ENCODE measurements around the gene PTPRCAP. TPM values are rescaled to one million over a fixed set of nuclear protein-coding genes. Genes with fewer than 3 reads are reported as not detected.

PTPRCAP gene
- total and polyA plus RNA-seq, 10 of the 15 experiments (the other 5 are each of a cell fraction or from before 2014, with no cell fraction given) = 4.7 to 266 (median 125) TPM

- no peak for TF ChIP-seq NRF1 (conservative IDR thresholded peaks at IDR 0.05; ENCODE audit: low read depth, low read length)
- TF ChIP-seq E2F4 (IDR thresholded peaks at IDR 0.05; ENCODE audit: low read depth, low read length) = peak; percentile 84
- no peak for TF ChIP-seq EZH2 (IDR thresholded peaks at IDR 0.05; ENCODE audit: borderline replicate concordance, control insufficient read depth, low read depth, low read length)
- TF ChIP-seq POLR2A (IDR thresholded peaks at IDR 0.05; ENCODE audit: low read depth, low read length) = peak; percentile 83
- TF ChIP-seq POLR2AphosphoS2 (IDR thresholded peaks at IDR 0.05; ENCODE audit: low read depth, low read length) = peak; percentile 43; the same call in 1 of the 2 replicates
- peak; percentile 76 for TF ChIP-seq ZBTB11 (CRISPR knock-in tag; IDR thresholded peaks at IDR 0.05)
- TF ChIP-seq IKZF1 (conservative IDR thresholded peaks at IDR 0.05) = peak; percentile 82
- TF ChIP-seq TCF12 (IDR thresholded peaks at IDR 0.05; ENCODE audit: low read depth, low read length) = peak; percentile 94
- TF ChIP-seq RAD21 (IDR thresholded peaks at IDR 0.05; ENCODE audit: insufficient read depth, low read depth, low read length) = no peak
- TF ChIP-seq NR2F1 (conservative IDR thresholded peaks at IDR 0.05) = peak; percentile 94
- peak; percentile 47 for TF ChIP-seq E2F8 (IDR thresholded peaks at IDR 0.05; ENCODE audit: low read depth, partially characterized antibody)
- TF ChIP-seq CREB1 (IDR thresholded peaks at IDR 0.05; ENCODE audit: low read depth) = peak; percentile 83
- TF ChIP-seq HCFC1 (IDR thresholded peaks at IDR 0.05; ENCODE audit: low read length) = peak; percentile 57
- TF ChIP-seq MEF2A (IDR thresholded peaks at IDR 0.05; ENCODE audit: insufficient read depth, low read depth, low read length) = 0 out of 2 replicates have a peak, but pooled peaks have one; percentile 8
- TF ChIP-seq USF1 (IDR thresholded peaks at IDR 0.05; ENCODE audit: borderline replicate concordance, extremely low read length, insufficient read depth, low read depth, low read length) = peak; percentile 100
- TF ChIP-seq JUND (IDR thresholded peaks at IDR 0.05; ENCODE audit: low read depth, low read length) = 0 out of 2 replicates have a peak, but pooled peaks have one; percentile 19
- no peak for TF ChIP-seq MLLT1 (IDR thresholded peaks at IDR 0.05)
- peak; percentile 74 for TF ChIP-seq SREBF1 (IDR thresholded peaks at IDR 0.05; ENCODE audit: low read length)
- TF ChIP-seq SREBF2 (IDR thresholded peaks at IDR 0.05; ENCODE audit: low read length) = no peak
- TF ChIP-seq TARDBP (IDR thresholded peaks at IDR 0.05; ENCODE audit: borderline replicate concordance) = no peak
These were observed 45.9 kb downstream of the PTPRCAP start, which contains the start of gene RAD9A (continued) for GRCh38 chr11:67391304-67392182.

Data from GM12878 (cell line).